Measurements from ENCODE around the gene PIWIL4.
"Not testable (repeated sequence)": the region's sequence is repeated elsewhere in the genome, so short reads cannot be mapped to it uniquely, and the experiment has no call there.

PIWIL4 gene

GRCh38 chr11:94546886-94547285, 20.3 kb upstream of the PIWIL4 start:
- TF ChIP-seq ZFX (IDR thresholded peaks at IDR 0.05; ENCODE audit: borderline replicate concordance) (no peak), CTCF (IDR thresholded peaks at IDR 0.05) (no peak)
- no peak overlapping the region for H3K27ac ChIP-seq

- no peak overlapping the region for H3K27ac ChIP-seq
- TF ChIP-seq CTCF (IDR thresholded peaks at IDR 0.05) (no peak), ZFX (IDR thresholded peaks at IDR 0.05; ENCODE audit: borderline replicate concordance) (no peak)
Measured at GRCh38 chr11:94549146-94549545, 18.0 kb upstream of the PIWIL4 start.

- H3K27ac ChIP-seq = no peak overlapping the region
- TF ChIP-seq CTCF (IDR thresholded peaks at IDR 0.05) (no peak), ZFX (IDR thresholded peaks at IDR 0.05; ENCODE audit: borderline replicate concordance) (no peak)
Measured at GRCh38 chr11:94550513-94550912, 16.7 kb upstream of the PIWIL4 start.

GRCh38 chr11:94553938-94554337, 13.2 kb upstream of the PIWIL4 start:
- no peak for TF ChIP-seq CTCF (IDR thresholded peaks at IDR 0.05)
- no peak for TF ChIP-seq ZFX (IDR thresholded peaks at IDR 0.05; ENCODE audit: borderline replicate concordance)
- no peak overlapping the region for H3K27ac ChIP-seq

- not testable (repeated sequence) for H3K27ac ChIP-seq
Measured at GRCh38 chr11:94555752-94556329, 11.3 kb upstream of the PIWIL4 start.

GRCh38 chr11:94557421-94557820, 9.7 kb upstream of the PIWIL4 start:
- TF ChIP-seq CTCF (IDR thresholded peaks at IDR 0.05) (no peak), ZFX (IDR thresholded peaks at IDR 0.05; ENCODE audit: borderline replicate concordance) (no peak)

GRCh38 chr11:94557992-94558391, 9.2 kb upstream of the PIWIL4 start:
- no peak overlapping the region for H3K27ac ChIP-seq

More at GRCh38 chr11:94557421-94557820, 9.7 kb upstream of the PIWIL4 start:
- no peak overlapping the region for H3K27ac ChIP-seq

More at GRCh38 chr11:94557992-94558391, 9.2 kb upstream of the PIWIL4 start:
- TF ChIP-seq ZFX (IDR thresholded peaks at IDR 0.05; ENCODE audit: borderline replicate concordance) = no peak
- TF ChIP-seq CTCF (IDR thresholded peaks at IDR 0.05) = no peak
